H1 (cell line): ENCODE measurements around the gene TMPRSS13. TPM values are rescaled to one million over a fixed set of nuclear protein-coding genes. Genes with fewer than 3 reads are reported as not detected.

ENCODE experiments used
- CTCF ChIA-PET: fragments of 300-600 bp; sonication (Branson Sonifier 250); formaldehyde crosslinking; loops from one replicate; lab custom pipeline; 2021; ENCODE audit not compliant: partially characterized antibody; lab: Charles Lee
- POLR2A ChIA-PET: fragments of 300-600 bp; sonication (Branson Sonifier 250); formaldehyde crosslinking; loops from one replicate; lab custom pipeline; 2021; ENCODE audit warnings: inconsistent platforms; ENCODE audit not compliant: partially characterized antibody; lab: Charles Lee
- DNase-seq, 2 experiments: peaks; one replicate each; pipeline versions ENCODE4 v3.0.0 to v3.0.0-alpha.2; 2010 to 2022; ENCODE audit warnings: low spot score in 2 of 2, low read depth in 1 of 2, mixed read lengths in 1 of 2
- FAIRE-seq: peaks from 2 replicates; lab custom pipeline; 2011; peaks lifted over from hg19 to GRCh38; lab: Jason Lieb, UNC
- H2AFZ ChIP-seq: 2 replicates; pipeline ENCODE4 v1.8.1; 2012; ENCODE audit warnings: low read length, inconsistent platforms
- H2AK5ac ChIP-seq: 2 replicates; pipeline ENCODE4 v1.6.1; 2013; ENCODE audit warnings: low read depth, low read length
- H2BK120ac ChIP-seq: replicated peaks from 2 replicates; pipeline ENCODE3; 2013; ENCODE audit warnings: low read depth, low read length, inconsistent platforms
- H2BK12ac ChIP-seq: 2 replicates; pipeline ENCODE4 v1.6.1; 2013; ENCODE audit warnings: low read depth, low read length
- H2BK15ac ChIP-seq: 2 replicates; pipeline ENCODE4 v1.6.1; 2013; ENCODE audit warnings: low read length
- H2BK20ac ChIP-seq: 2 replicates; pipeline ENCODE4 v1.6.1; 2013; ENCODE audit warnings: low read length
- H2BK5ac ChIP-seq: 2 replicates; pipeline ENCODE4 v1.6.1; 2013; ENCODE audit warnings: low read depth, low read length
- H3K14ac ChIP-seq: 2 replicates; pipeline ENCODE4 v1.6.1; 2013; ENCODE audit warnings: inconsistent platforms; ENCODE audit not compliant: insufficient read length
- H3K18ac ChIP-seq: 2 replicates; pipeline ENCODE4 v1.6.1; 2013; ENCODE audit warnings: low read length; ENCODE audit errors: extremely low read depth
- H3K23ac ChIP-seq: 2 replicates; pipeline ENCODE4 v1.6.1; 2013; ENCODE audit warnings: inconsistent platforms; ENCODE audit not compliant: insufficient read length
- H3K23me2 ChIP-seq: 2 replicates; pipeline ENCODE4 v1.6.1; 2013; ENCODE audit warnings: low read depth, low read length
- H3K27ac ChIP-seq: 2 replicates; pipeline ENCODE4 v1.6.1; 2011; ENCODE audit warnings: low read depth, low read length, inconsistent platforms
- H3K27me3 ChIP-seq, 4 experiments: replicated peaks in 1 of 4; 1 replicate in 1 of 4; 2 replicates in 3 of 4; pipeline versions ENCODE4 v1.6.1 to v1.8.1; 2011 to 2013; ENCODE audit warnings: low read length in 3 of 4, mild to moderate bottlenecking in 3 of 4, inconsistent platforms in 2 of 4, mixed read lengths in 2 of 4, moderate library complexity in 1 of 4; ENCODE audit not compliant: control insufficient read depth in 3 of 4, insufficient read depth in 3 of 4; ENCODE audit errors: extremely low read depth in 1 of 4
- H3K36me3 ChIP-seq, 4 experiments: 2 replicates each; pipeline versions ENCODE4 v1.6.1 to v1.8.1; 2011 to 2013; ENCODE audit warnings: mild to moderate bottlenecking in 4 of 4, low read length in 3 of 4, moderate library complexity in 2 of 4, control low read depth in 1 of 4, inconsistent platforms in 1 of 4; ENCODE audit not compliant: insufficient read depth in 4 of 4, control insufficient read depth in 2 of 4
- H3K4ac ChIP-seq: replicated peaks from 2 replicates; pipeline ENCODE3; 2013; ENCODE audit warnings: low read length, low read depth, mixed read lengths, inconsistent platforms; ENCODE audit not compliant: insufficient read length
- H3K4me1 ChIP-seq, 4 experiments: replicated peaks in 1 of 4; 1 replicate in 1 of 4; 2 replicates in 3 of 4; pipeline versions ENCODE4 v1.6.1 to v1.8.1; 2011 to 2013; ENCODE audit warnings: low read length in 3 of 4, inconsistent platforms in 2 of 4, mixed read lengths in 1 of 4; ENCODE audit not compliant: insufficient read depth in 4 of 4, control insufficient read depth in 3 of 4
- H3K4me2 ChIP-seq, 2 experiments: 2 replicates each; pipeline versions ENCODE4 v1.6.1 to v1.8.1; 2011 to 2013; ENCODE audit warnings: low read depth in 2 of 2, low read length in 2 of 2, control low read depth in 1 of 2, inconsistent platforms in 1 of 2, mild to moderate bottlenecking in 1 of 2; ENCODE audit not compliant: insufficient read depth in 1 of 2
- H3K4me3 ChIP-seq, 4 experiments: fragments of 200-600, 300-600 bp in 1 of 4; sonication (generic), shearing (Covaris generic), sonication (Bioruptor Twin) in 1 of 4; 2 replicates each; pipeline versions ENCODE4 v1.5.1 to v1.8.1; 2011 to 2016; ENCODE audit warnings: low read length in 4 of 4, low read depth in 3 of 4, control low read depth in 2 of 4, inconsistent platforms in 2 of 4, mild to moderate bottlenecking in 2 of 4, mixed read lengths in 1 of 4, moderate library complexity in 1 of 4; ENCODE audit not compliant: insufficient read depth in 2 of 4; ENCODE audit errors: extremely low read depth in 1 of 4
- H3K56ac ChIP-seq: replicated peaks from 2 replicates; pipeline ENCODE3; 2013; ENCODE audit warnings: low read depth, mild to moderate bottlenecking, mixed read lengths, low read length, inconsistent platforms; ENCODE audit not compliant: insufficient read length
- H3K79me1 ChIP-seq: 2 replicates; pipeline ENCODE4 v1.6.1; 2013; ENCODE audit warnings: low read depth, low read length, control low read depth
- H3K79me2 ChIP-seq, 2 experiments: 2 replicates each; pipeline versions ENCODE4 v1.6.1 to v1.8.1; 2012 to 2013; ENCODE audit warnings: low read length in 2 of 2, mild to moderate bottlenecking in 2 of 2, inconsistent platforms in 1 of 2; ENCODE audit not compliant: insufficient read depth in 2 of 2, control insufficient read depth in 1 of 2
- H3K9ac ChIP-seq, 4 experiments: replicated peaks in 1 of 4; 1 replicate in 1 of 4; 2 replicates in 3 of 4; pipeline versions ENCODE4 v1.6.1 to v1.8.1; 2011 to 2013; ENCODE audit warnings: low read depth in 3 of 4, low read length in 3 of 4, control low read depth in 2 of 4, mild to moderate bottlenecking in 2 of 4, moderate library complexity in 2 of 4, inconsistent platforms in 1 of 4; ENCODE audit errors: extremely low read depth in 1 of 4
- H3K9me3 ChIP-seq, 2 experiments: 2 replicates each; pipeline versions ENCODE4 v1.6.1 to v1.8.1; 2012 to 2013; ENCODE audit warnings: mild to moderate bottlenecking in 2 of 2, moderate library complexity in 2 of 2, control low read depth in 1 of 2, inconsistent platforms in 1 of 2, low read depth in 1 of 2, low read length in 1 of 2, mixed read lengths in 1 of 2; ENCODE audit not compliant: insufficient read depth in 2 of 2
- H4K20me1 ChIP-seq, 2 experiments: replicated peaks in 1 of 2; 2 replicates each; pipeline versions ENCODE3 to v1.8.1; 2011 to 2013; ENCODE audit warnings: inconsistent platforms in 2 of 2, low read length in 2 of 2, mild to moderate bottlenecking in 1 of 2; ENCODE audit not compliant: insufficient read depth in 2 of 2, control insufficient read depth in 1 of 2
- H4K5ac ChIP-seq: 2 replicates; pipeline ENCODE4 v1.6.1; 2013; ENCODE audit warnings: low read length, low read depth, mixed read lengths, inconsistent platforms; ENCODE audit not compliant: insufficient read length
- H4K8ac ChIP-seq: 2 replicates; pipeline ENCODE4 v1.8.0; 2013; ENCODE audit warnings: mild to moderate bottlenecking, moderate library complexity, low read length, inconsistent platforms; ENCODE audit not compliant: insufficient read depth; ENCODE audit errors: extremely low read depth
- H4K91ac ChIP-seq: replicated peaks from 2 replicates; pipeline ENCODE3; 2013; ENCODE audit warnings: low read length, mixed read lengths, inconsistent platforms; ENCODE audit not compliant: insufficient read length
- ATF3 ChIP-seq: IDR thresholded peaks from 2 replicates; pipeline ENCODE4 v1.6.1; 2011; ENCODE audit warnings: low read depth, mild to moderate bottlenecking, low read length; ENCODE audit not compliant: insufficient read depth
- BACH1 ChIP-seq: IDR thresholded peaks from 2 replicates; pipeline ENCODE4 v1.6.1; 2012; ENCODE audit warnings: low read length, improper control_type of control experiment
- BCL11A ChIP-seq, 2 experiments: IDR thresholded peaks; one replicate each; pipeline ENCODE4 v1.6.1; 2011; ENCODE audit warnings: low read depth in 2 of 2, low read length in 2 of 2, mild to moderate bottlenecking in 2 of 2
- MAFK ChIP-seq: IDR thresholded peaks from 2 replicates; pipeline ENCODE4 v1.6.1; 2012; ENCODE audit warnings: low read depth, mild to moderate bottlenecking, improper control_type of control experiment, low read length
- POLR2AphosphoS5 ChIP-seq: IDR thresholded peaks from 2 replicates; pipeline ENCODE4 v1.6.1; 2011; ENCODE audit warnings: low read depth, low read length
- RNF2 ChIP-seq: fragments of 200-900, 300-1000 bp; sonication (generic); IDR thresholded peaks from 2 replicates; pipeline ENCODE4 v1.7.1; 2016; ENCODE audit warnings: borderline replicate concordance, low read depth, mild to moderate bottlenecking, antibody characterized with exemption, low read length; ENCODE audit not compliant: poor library complexity, severe bottlenecking; ENCODE audit errors: missing control alignments
- SIN3A ChIP-seq, 2 experiments: IDR thresholded peaks in 1 of 2; conservative IDR thresholded peaks in 1 of 2; 2 replicates each; pipeline ENCODE4 v1.6.1; 2011 to 2012; ENCODE audit warnings: low read length in 2 of 2, improper control_type of control experiment in 1 of 2, low read depth in 1 of 2, mild to moderate bottlenecking in 1 of 2
- SIRT6 ChIP-seq: IDR thresholded peaks from one replicate; pipeline ENCODE4 v1.7.1; 2012; ENCODE audit warnings: low read length, inconsistent platforms
- SP2 ChIP-seq: IDR thresholded peaks from 2 replicates; pipeline ENCODE4 v1.6.1; 2012; ENCODE audit warnings: mild to moderate bottlenecking, low read length, inconsistent platforms
- SUZ12 ChIP-seq: fragments of 200-600 bp; sonication (generic); IDR thresholded peaks from 2 replicates; pipeline ENCODE4 v1.6.1; 2012; ENCODE audit warnings: mild to moderate bottlenecking, inconsistent platforms, low read length, moderate library complexity, mixed read lengths
- TAF7 ChIP-seq: optimal IDR thresholded peaks from 2 replicates; pipeline ENCODE3; 2011; ENCODE audit warnings: low read depth, mild to moderate bottlenecking, inconsistent platforms, low read length, moderate library complexity, borderline replicate concordance
- USF2 ChIP-seq: IDR thresholded peaks from 2 replicates; pipeline ENCODE4 v1.6.1; 2011; ENCODE audit warnings: low read length, improper control_type of control experiment
- WGBS, 2 experiments: shearing (Covaris generic) in 1 of 2; methylation state at CpG; one replicate each; pipeline versions ENCODE4 v1.1.6 to v1.1.7; 2013 to 2015; ENCODE audit warnings: low lambda C conversion rate in 2 of 2, mixed read lengths in 2 of 2, inconsistent platforms in 1 of 2, low coverage in 1 of 2, missing lambda C conversion rate in 1 of 2; ENCODE audit not compliant: insufficient replicate concordance in 2 of 2, insufficient coverage in 1 of 2, insufficient read length in 1 of 2; ENCODE audit errors: extremely low coverage in 1 of 2, missing lambda C conversion rate in 1 of 2; 5-methylcytosine and 5-hydroxymethylcytosine counted together
- polyA plus RNA-seq, 7 experiments: library from polyadenylated mRNA; depleted of rRNA in 3 of 7; stranded (reverse) in 5 of 7; unstranded in 2 of 7; fragments of >200 nt in 5 of 7; fragments of 200-250 nt in 2 of 7; gene quantifications; 1 replicate in 5 of 7; 2 replicates in 1 of 7; 4 replicates in 1 of 7; pipeline versions ENCODE4 v1.2.1 to v1.2.3, GENCODE V29; 2011 to 2013; ENCODE audit warnings: missing spikeins in 2 of 7, mixed read lengths in 2 of 7
- total RNA-seq: library from RNA; stranded (reverse); fragmentation: NEBNext Ultra II Directional; extraction: Animal tissue kit (Norgen Biotek cat#: 25700); gene quantifications from 2 replicates; pipeline ENCODE4 v1.2.1, GENCODE V29; 2021

The TMPRSS13 gene
- total and polyA plus RNA-seq, 2 of the 8 experiments (the other 6 are each of a cell fraction or from before 2014, with no cell fraction given) = 0.61 to 0.79 TPM

GRCh38 chr11:117923275-117923674 is 5.9 kb downstream of the TMPRSS13 start:
- WGBS, 2 experiments = 98% methylated on average over 4 of the region's 4 CpGs; no CpG with 5 or more reads in 1 of the 2 experiments
- POLR2A ChIA-PET = no interaction called here
- H3K9me3 ChIP-seq = no peaks in the 10 kb centered on the region
- no peaks in the 10 kb centered on the region for H3K4me1 ChIP-seq
- H3K36me3 ChIP-seq = no peaks in the 10 kb centered on the region
- no peaks in the 10 kb centered on the region for H3K79me2 ChIP-seq
- H3K4ac ChIP-seq = no peak overlapping the region
- no peak overlapping the region for H3K14ac ChIP-seq
- H3K27me3 ChIP-seq = no peaks in the 10 kb centered on the region
- no peak overlapping the region for H2BK20ac ChIP-seq
- H3K9ac ChIP-seq = no peak overlapping the region
- no peak overlapping the region for H4K91ac ChIP-seq
- FAIRE-seq = no peak
- no peak overlapping the region for H2BK12ac ChIP-seq
- H4K5ac ChIP-seq = no peak overlapping the region
- no peaks in the 10 kb centered on the region for H3K79me1 ChIP-seq
- no peaks in the 10 kb centered on the region for H3K23me2 ChIP-seq
- no peak overlapping the region for H4K8ac ChIP-seq
- CTCF ChIA-PET = interaction anchor here (0.6 to 14.8 kb wide), 22 partner anchors 9 to 498 kb away, joined by 3 to 143 read pairs (median 4); partner anchors contain the start of gene FXYD6
- no peak overlapping the region for H3K4me3 ChIP-seq
- H3K27ac ChIP-seq = no peak overlapping the region
- H3K23ac ChIP-seq = no peak overlapping the region
- DNase-seq = no peak
- no peak overlapping the region for H3K56ac ChIP-seq
- no peak overlapping the region for H2BK15ac ChIP-seq
- H4K20me1 ChIP-seq = no peaks in the 10 kb centered on the region
- H2AFZ ChIP-seq = no peak overlapping the region
- no peak overlapping the region for H3K18ac ChIP-seq
- no peak overlapping the region for H2AK5ac ChIP-seq
- no peak overlapping the region for H2BK5ac ChIP-seq
- no peak overlapping the region for H2BK120ac ChIP-seq
- no peak overlapping the region for H3K4me2 ChIP-seq
- TF ChIP-seq SIRT6 (no peak), SIN3A (conservative IDR thresholded peaks at IDR 0.05 in 1 of 2, IDR thresholded peaks at IDR 0.05 in 1 of 2; ENCODE audit: low read depth in 1 of 2, low read length in 2 of 2) (no peak), POLR2AphosphoS5 (no peak), SP2 (no peak), BCL11A (IDR thresholded peaks at IDR 0.05; ENCODE audit: low read depth in 2 of 2, low read length in 2 of 2) (no peak), USF2 (no peak), BACH1 (no peak), RNF2 (no peak), SUZ12 (no peak), TAF7 (no peak), MAFK (no peak), ATF3 (no peak)
